SW480 (cell line): ENCODE results near the gene SLC22A7.

Experiments
- DNase-seq: peaks from one replicate; pipeline ENCODE4 v3.0.0-alpha.2; 2016; ENCODE audit warnings: low spot score

Gene SLC22A7

GRCh38 chr6:43283514-43283901 is 14.6 kb upstream of the SLC22A7 start:
- no peak for DNase-seq

GRCh38 chr6:43283905-43284304 is 14.2 kb upstream of the SLC22A7 start:
- DNase-seq: no peak

- DNase-seq: no peak
These were observed 12.9 kb upstream of the SLC22A7 start for GRCh38 chr6:43284991-43285781.

- DNase-seq: no peak
These were observed 12.2 kb upstream of the SLC22A7 start for GRCh38 chr6:43285832-43286231.

- DNase-seq: no peak
These were observed 11.5 kb upstream of the SLC22A7 start for GRCh38 chr6:43286456-43286979.

GRCh38 chr6:43286980-43287716 is 10.9 kb upstream of the SLC22A7 start:
- DNase-seq: no peak

GRCh38 chr6:43287717-43288679 is 10.1 kb upstream of the SLC22A7 start:
- no peak for DNase-seq

GRCh38 chr6:43290339-43290904 is 7.6 kb upstream of the SLC22A7 start:
- no peak for DNase-seq

- no peak for DNase-seq
These were observed 7.1 kb upstream of the SLC22A7 start for GRCh38 chr6:43290905-43291355.

- DNase-seq: no peak
These were observed 6.4 kb upstream of the SLC22A7 start for GRCh38 chr6:43291708-43292107.

GRCh38 chr6:43292341-43292740 is 5.7 kb upstream of the SLC22A7 start:
- DNase-seq: no peak

GRCh38 chr6:43292763-43293318 is 5.2 kb upstream of the SLC22A7 start:
- DNase-seq: no peak

GRCh38 chr6:43293698-43294097 is 4.4 kb upstream of the SLC22A7 start:
- no peak for DNase-seq

- DNase-seq: no peak
These were observed 3.5 kb upstream of the SLC22A7 start for GRCh38 chr6:43294536-43294935.

GRCh38 chr6:43295456-43295855 is 2.6 kb upstream of the SLC22A7 start:
- no peak for DNase-seq

- no peak for DNase-seq
These were observed 1.1 kb upstream of the SLC22A7 start for GRCh38 chr6:43296780-43297497.

GRCh38 chr6:43298565-43299337 is 691 bp downstream of the SLC22A7 start:
- DNase-seq: no peak

- no peak for DNase-seq
These were observed 1.6 kb downstream of the SLC22A7 start for GRCh38 chr6:43299338-43300293.
